HepG2 (cell line): ENCODE results near the gene LZTR1. TPM values are rescaled to one million over a fixed set of nuclear protein-coding genes. Genes with fewer than 3 reads are reported as not detected.

Experiments
- ATAC-seq: fragments of 200-7000 bp; cut with Tn5 transposase; 3 replicates; pipeline ENCODE4 v1.9.1; 2020; ENCODE audit warnings: mild to moderate bottlenecking, moderate library complexity
- BruUV-seq: library from RNA; stranded (reverse); fragments of 400-500 nt; replicated peaks from 2 replicates; lab custom pipeline; 2021; lab: Mats Ljungman, UMichigan
- CTCF ChIA-PET: fragments of 300-600 bp; formaldehyde crosslinking; extraction: SDS; loops from one replicate; lab custom pipeline; 2021; ENCODE audit warnings: low total read pairs, inconsistent platforms, low intra/inter-chr PET ratio; lab: Yijun Ruan, JAX
- POLR2A ChIA-PET: fragments of 350-600 bp; sonication (Branson Sonifier 250); formaldehyde crosslinking; loops from one replicate; lab custom pipeline; 2020; ENCODE audit warnings: antibody characterized with exemption, inconsistent platforms; lab: Yijun Ruan, JAX
- DNase-seq: peaks from one replicate; pipeline ENCODE4 v3.0.0-alpha.2; 2015; ENCODE audit warnings: low spot score
- FAIRE-seq: peaks from 3 replicates; lab custom pipeline; 2011; peaks lifted over from hg19 to GRCh38; lab: Jason Lieb, UNC
- H2AFZ ChIP-seq: one replicate; pipeline ENCODE4 v1.6.1; 2011; ENCODE audit warnings: low read length, inconsistent platforms
- H3K27ac ChIP-seq: fragments of 300-600 bp; 3 replicates; pipeline ENCODE4 v1.8.0; 2011; ENCODE audit warnings: mixed run types, mild to moderate bottlenecking, mixed read lengths, low read length, inconsistent platforms; ENCODE audit not compliant: insufficient read depth; ENCODE audit errors: extremely low read length
- H3K27me3 ChIP-seq, 2 experiments: fragments of 200-600 bp in 1 of 2; 2 replicates in 1 of 2; 3 replicates in 1 of 2; pipeline versions ENCODE4 v1.6.0 to v1.8.0; 2011; ENCODE audit warnings: low read length in 2 of 2, mild to moderate bottlenecking in 2 of 2, moderate library complexity in 2 of 2, inconsistent platforms in 1 of 2; ENCODE audit not compliant: insufficient read depth in 2 of 2, control insufficient read depth in 1 of 2
- H3K36me3 ChIP-seq, 2 experiments: fragments of 200-600 bp in 1 of 2; replicated peaks in 1 of 2; 2 replicates in 1 of 2; 3 replicates in 1 of 2; pipeline versions ENCODE4 v1.5.1 to v1.8.0; 2011; ENCODE audit warnings: low read length in 2 of 2, inconsistent platforms in 1 of 2; ENCODE audit not compliant: insufficient read depth in 2 of 2, control insufficient read depth in 1 of 2
- H3K4me1 ChIP-seq: 2 replicates; pipeline ENCODE4 v1.5.1; 2012; ENCODE audit warnings: low read length, inconsistent platforms; ENCODE audit not compliant: insufficient read depth
- H3K4me2 ChIP-seq: 2 replicates; pipeline ENCODE4 v1.6.0; 2011; ENCODE audit warnings: low read depth, low read length, inconsistent platforms
- H3K4me3 ChIP-seq, 3 experiments: fragments of 200-600 bp in 1 of 3; sonication (generic), shearing (Covaris generic) in 1 of 3; replicated peaks in 1 of 3; 2 replicates each; pipeline ENCODE4 v1.5.1; 2011 to 2016; ENCODE audit warnings: low read length in 3 of 3, inconsistent platforms in 2 of 3, low read depth in 2 of 3, mild to moderate bottlenecking in 2 of 3, control low read depth in 1 of 3, mixed read lengths in 1 of 3; ENCODE audit not compliant: insufficient read depth in 1 of 3
- H3K79me2 ChIP-seq: one replicate; pipeline ENCODE4 v1.6.1; 2011; ENCODE audit warnings: low read length, inconsistent platforms; ENCODE audit not compliant: insufficient read depth
- H3K9ac ChIP-seq: 2 replicates; pipeline ENCODE4 v1.6.0; 2011; ENCODE audit warnings: mild to moderate bottlenecking, low read depth, low read length, inconsistent platforms; ENCODE audit not compliant: insufficient read depth
- H3K9me3 ChIP-seq: 2 replicates; pipeline ENCODE4 v1.5.1; 2012; ENCODE audit warnings: mild to moderate bottlenecking, low read length
- H4K20me1 ChIP-seq: 2 replicates; pipeline ENCODE4 v1.6.0; 2011; ENCODE audit warnings: inconsistent platforms, mild to moderate bottlenecking, low read length, moderate library complexity; ENCODE audit not compliant: insufficient read depth
- NFYB ChIP-seq: sonication (generic); formaldehyde crosslinking; IDR thresholded peaks from 2 replicates; pipeline ENCODE4 v1.4.0; 2020; ENCODE audit warnings: missing genetic modification reagents
- ZNF354B ChIP-seq: sonication (generic); formaldehyde crosslinking; IDR thresholded peaks from 2 replicates; pipeline ENCODE4 v1.8.0; 2022; ENCODE audit warnings: mild to moderate bottlenecking, missing genetic modification reagents
- ZNF563 ChIP-seq: sonication (generic); formaldehyde crosslinking; IDR thresholded peaks from 2 replicates; pipeline ENCODE4 v1.8.0; 2022; ENCODE audit warnings: mild to moderate bottlenecking, moderate library complexity, missing genetic modification reagents
- WGBS: methylation state at CpG from one replicate; pipeline ENCODE4 v1.1.6; 2017; ENCODE audit warnings: low lambda C conversion rate; 5-methylcytosine and 5-hydroxymethylcytosine counted together
- in situ Hi-C: cut with HindIII; loops from 2 replicates; pipeline ENCODE4 v1.10.0; 2017; ENCODE audit warnings: low pct_unique_long_range_greater_than_20kb; ENCODE audit not compliant: extremely low pct_ligation_motif_present
- intact Hi-C: fragments of 100-400 bp; cut with micrococcal nuclease; formaldehyde crosslinking; loops from one replicate; pipeline ENCODE4 v1.10.0; 2022; ENCODE audit not compliant: unreplicated experiment
- polyA plus RNA-seq, 8 experiments: library from polyadenylated mRNA; depleted of rRNA in 3 of 8; stranded (reverse) in 7 of 8; unstranded in 1 of 8; fragments of >200 nt; fragmentation: Illumina TruSeq in 4 of 8; extraction: Trizol in 4 of 8; gene quantifications; 2 replicates each; pipeline versions ENCODE4 v1.2.1 to v1.2.3, GENCODE V29; 2011 to 2016; ENCODE audit warnings: low read depth in 4 of 8, missing spikeins in 1 of 8, mixed read lengths in 1 of 8; ENCODE audit not compliant: insufficient read depth in 1 of 8
- total RNA-seq, 5 experiments: library from RNA; depleted of rRNA; stranded (reverse); fragments of >200 nt; fragmentation: Illumina TruSeq; extraction: Trizol; gene quantifications; 2 replicates each; pipeline ENCODE4 v1.2.3, GENCODE V29; 2016; ENCODE audit warnings: low read depth in 1 of 5
- TF ChIP-seq, protein P1 (sequence below): sonication (generic); formaldehyde crosslinking; IDR thresholded peaks from 2 replicates; pipeline ENCODE4 v1.5.0; 2020; ENCODE audit warnings: mild to moderate bottlenecking, missing genetic modification reagents, borderline replicate concordance

The LZTR1 gene
- total and polyA plus RNA-seq, 2 of the 13 experiments (the other 11 are each of a cell fraction or from before 2014, with no cell fraction given): 21.8 to 22.4 TPM

- intact Hi-C loops: no loop called here
Measured at GRCh38 chr22:20944042-20944441, 38.1 kb upstream of the LZTR1 start.

DNA sequence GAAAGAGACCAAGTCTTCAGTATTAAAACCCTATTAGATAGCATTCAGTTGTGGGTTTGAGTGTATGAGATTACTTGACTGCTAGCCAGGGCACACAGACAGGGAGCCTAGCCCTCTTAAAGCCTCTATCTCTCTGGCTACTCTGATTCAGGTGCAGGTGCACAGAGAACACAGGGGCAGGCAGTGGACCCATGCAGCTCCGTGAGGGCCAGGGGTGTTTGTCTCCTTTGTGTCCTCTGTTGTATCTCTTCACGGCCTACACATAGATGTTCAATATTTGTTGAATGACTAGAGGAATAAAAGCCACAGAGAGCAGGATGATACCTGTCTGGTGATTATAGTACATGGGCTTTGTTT is 36.5 kb upstream of the LZTR1 start:
- H2AFZ ChIP-seq: no peak overlapping the region
- no peak for ATAC-seq
- WGBS: 76% methylated on average over 2 of the region's 2 CpGs
- CTCF ChIA-PET: no interaction called here
- intact Hi-C loops: no loop called here
- TF ChIP-seq ZNF354B (CRISPR knock-in tag): no peak
- TF ChIP-seq, protein P1, sequence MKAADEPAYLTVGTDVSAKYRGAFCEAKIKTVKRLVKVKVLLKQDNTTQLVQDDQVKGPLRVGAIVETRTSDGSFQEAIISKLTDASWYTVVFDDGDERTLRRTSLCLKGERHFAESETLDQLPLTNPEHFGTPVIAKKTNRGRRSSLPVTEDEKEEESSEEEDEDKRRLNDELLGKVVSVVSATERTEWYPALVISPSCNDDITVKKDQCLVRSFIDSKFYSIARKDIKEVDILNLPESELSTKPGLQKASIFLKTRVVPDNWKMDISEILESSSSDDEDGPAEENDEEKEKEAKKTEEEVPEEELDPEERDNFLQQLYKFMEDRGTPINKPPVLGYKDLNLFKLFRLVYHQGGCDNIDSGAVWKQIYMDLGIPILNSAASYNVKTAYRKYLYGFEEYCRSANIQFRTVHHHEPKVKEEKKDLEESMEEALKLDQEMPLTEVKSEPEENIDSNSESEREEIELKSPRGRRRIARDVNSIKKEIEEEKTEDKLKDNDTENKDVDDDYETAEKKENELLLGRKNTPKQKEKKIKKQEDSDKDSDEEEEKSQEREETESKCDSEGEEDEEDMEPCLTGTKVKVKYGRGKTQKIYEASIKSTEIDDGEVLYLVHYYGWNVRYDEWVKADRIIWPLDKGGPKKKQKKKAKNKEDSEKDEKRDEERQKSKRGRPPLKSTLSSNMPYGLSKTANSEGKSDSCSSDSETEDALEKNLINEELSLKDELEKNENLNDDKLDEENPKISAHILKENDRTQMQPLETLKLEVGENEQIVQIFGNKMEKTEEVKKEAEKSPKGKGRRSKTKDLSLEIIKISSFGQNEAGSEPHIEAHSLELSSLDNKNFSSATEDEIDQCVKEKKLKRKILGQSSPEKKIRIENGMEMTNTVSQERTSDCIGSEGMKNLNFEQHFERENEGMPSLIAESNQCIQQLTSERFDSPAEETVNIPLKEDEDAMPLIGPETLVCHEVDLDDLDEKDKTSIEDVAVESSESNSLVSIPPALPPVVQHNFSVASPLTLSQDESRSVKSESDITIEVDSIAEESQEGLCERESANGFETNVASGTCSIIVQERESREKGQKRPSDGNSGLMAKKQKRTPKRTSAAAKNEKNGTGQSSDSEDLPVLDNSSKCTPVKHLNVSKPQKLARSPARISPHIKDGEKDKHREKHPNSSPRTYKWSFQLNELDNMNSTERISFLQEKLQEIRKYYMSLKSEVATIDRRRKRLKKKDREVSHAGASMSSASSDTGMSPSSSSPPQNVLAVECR (CRISPR knock-in tag): no peak
- no peak for TF ChIP-seq ZNF563
- TF ChIP-seq, all 625 proteins: peak for 0
- in situ Hi-C loops: no loop called here
- Histone ChIP-seq H3K4me3 (no peak overlapping the region), H3K27me3 (no peaks in the 10 kb centered on the region), H3K4me1 (peaks cover 91% of the 10 kb centered on the region), H3K9me3 (no peaks in the 10 kb centered on the region), H3K36me3 (peaks cover 9 to 50% of the 10 kb centered on the region in 2 experiments), H4K20me1 (peaks cover 82% of the 10 kb centered on the region), H3K9ac (no peak overlapping the region), H3K4me2 (peak overlapping the region; percentile 24; the same call in 1 of the 2 replicates), H3K27ac (no peak overlapping the region), H3K79me2 (peaks cover 87% of the 10 kb centered on the region)
- no peak for FAIRE-seq
- POLR2A ChIA-PET: no interaction called here
- BruUV-seq: no TSS peak
- no peak for DNase-seq

More at GRCh38 chr22:20944042-20944441, 38.1 kb upstream of the LZTR1 start:
- no peaks in the 10 kb centered on the region for H3K27me3 ChIP-seq
- 83% methylated on average over 1 of the region's 1 CpG for WGBS
- ATAC-seq: no peak
- H3K36me3 ChIP-seq: peaks cover 12 to 53% of the 10 kb centered on the region in 2 experiments
- peaks cover 85% of the 10 kb centered on the region for H4K20me1 ChIP-seq
- POLR2A ChIA-PET: no interaction called here
- no TSS peak for BruUV-seq
- H3K4me3 ChIP-seq: no peak overlapping the region
- H3K9ac ChIP-seq: no peak overlapping the region
- H3K4me2 ChIP-seq: no peak overlapping the region
- CTCF ChIA-PET: no interaction called here
- H3K9me3 ChIP-seq: no peaks in the 10 kb centered on the region
- peaks cover 91% of the 10 kb centered on the region for H3K4me1 ChIP-seq
- H3K79me2 ChIP-seq: peaks cover 92% of the 10 kb centered on the region
- H3K27ac ChIP-seq: no peak overlapping the region
- in situ Hi-C loops: no loop called here
- H2AFZ ChIP-seq: no peak overlapping the region
- no peak for TF ChIP-seq NFYB (CRISPR knock-in tag)
- TF ChIP-seq, all 625 proteins: peak for 0
- DNase-seq: no peak
- FAIRE-seq: no peak
